GM12878 (cell line): ENCODE results near the gene PM20D2. TPM values are rescaled to one million over a fixed set of nuclear protein-coding genes. Genes with fewer than 3 reads are reported as not detected.

ENCODE experiments used
- ATAC-seq: fragments of 200-7000 bp; cut with Tn5 transposase; 3 replicates; pipeline ENCODE4 v1.9.1; 2020; ENCODE audit warnings: mild to moderate bottlenecking, moderate library complexity
- BruUV-seq: library from RNA; stranded (reverse); fragments of 400-500 nt; replicated peaks from 2 replicates; lab custom pipeline; 2021; lab: Mats Ljungman, UMichigan
- CTCF ChIA-PET: fragments of 300-600 bp; sonication (Branson Sonifier 250); formaldehyde crosslinking; extraction: SDS; loops from one replicate; lab custom pipeline; 2021; ENCODE audit warnings: inconsistent platforms; lab: Yijun Ruan, JAX
- POLR2A ChIA-PET: fragments of 350-600 bp; formaldehyde crosslinking; extraction: SDS; loops from one replicate; lab custom pipeline; 2021; ENCODE audit warnings: inconsistent platforms; lab: Charles Lee
- RAD21 ChIA-PET: fragments of 300-600 bp; sonication (Branson Sonifier 250); formaldehyde crosslinking; loops from one replicate; lab custom pipeline; 2023; ENCODE audit warnings: antibody characterized with exemption; ENCODE audit not compliant: unreplicated experiment; lab: Charles Lee
- SMC1A ChIA-PET: fragments of 300-600 bp; sonication (Branson Sonifier 250); formaldehyde crosslinking; loops from one replicate; lab custom pipeline; 2023; ENCODE audit not compliant: unreplicated experiment, uncharacterized antibody; lab: Charles Lee
- DNase-seq: peaks from one replicate; pipeline ENCODE4 v3.0.0-alpha.2; 2011; ENCODE audit warnings: low read depth, low spot score
- FAIRE-seq: peaks from 3 replicates; lab custom pipeline; 2011; peaks lifted over from hg19 to GRCh38; lab: Jason Lieb, UNC
- H2AFZ ChIP-seq: 2 replicates; pipeline ENCODE4 v1.6.0; 2011; ENCODE audit warnings: low read depth, low read length, control low read depth; ENCODE audit not compliant: control insufficient read depth
- H3K27ac ChIP-seq: 2 replicates; pipeline ENCODE4 v1.5.1; 2011; ENCODE audit warnings: control low read depth; ENCODE audit not compliant: control insufficient read depth, insufficient read depth
- H3K27me3 ChIP-seq, 2 experiments: replicated peaks in 1 of 2; 2 replicates each; pipeline versions ENCODE4 v1.6.0 to v1.6.1; 2011; ENCODE audit warnings: low read length in 1 of 2; ENCODE audit not compliant: control insufficient read depth in 2 of 2, insufficient read depth in 2 of 2
- H3K36me3 ChIP-seq, 2 experiments: 2 replicates each; pipeline ENCODE4 v1.5.1; 2011; ENCODE audit warnings: low read length in 1 of 2; ENCODE audit not compliant: control insufficient read depth in 2 of 2, insufficient read depth in 2 of 2
- H3K4me1 ChIP-seq: 2 replicates; pipeline ENCODE4 v1.6.1; 2011; ENCODE audit warnings: mild to moderate bottlenecking, low read length, moderate library complexity, mixed read lengths; ENCODE audit not compliant: control insufficient read depth, insufficient read depth
- H3K4me2 ChIP-seq: 2 replicates; pipeline ENCODE4 v1.6.0; 2011; ENCODE audit warnings: control low read depth; ENCODE audit not compliant: control insufficient read depth, insufficient read depth
- H3K4me3 ChIP-seq: fragments of 200-600 bp; sonication (generic); 2 replicates; pipeline ENCODE4 v1.5.1; 2016
- H3K79me2 ChIP-seq: 2 replicates; pipeline ENCODE4 v1.6.0; 2011; ENCODE audit warnings: low read length; ENCODE audit not compliant: control insufficient read depth, insufficient read depth
- H3K9ac ChIP-seq: 2 replicates; pipeline ENCODE4 v1.8.0; 2011; ENCODE audit warnings: low read length, control low read depth, mixed read lengths; ENCODE audit not compliant: control insufficient read depth, insufficient read depth
- H3K9me3 ChIP-seq: replicated peaks from 3 replicates; pipeline ENCODE4 v1.5.1; 2011; ENCODE audit warnings: mild to moderate bottlenecking, low read length; ENCODE audit not compliant: control insufficient read depth, insufficient read depth
- H4K20me1 ChIP-seq: 2 replicates; pipeline ENCODE4 v1.6.0; 2011; ENCODE audit not compliant: control insufficient read depth, insufficient read depth
- E2F8 ChIP-seq: fragments of 450-650 bp; IDR thresholded peaks from 2 replicates; pipeline ENCODE4 v1.6.1; 2018; ENCODE audit warnings: mild to moderate bottlenecking, low read depth, moderate library complexity; ENCODE audit not compliant: partially characterized antibody
- ETV6 ChIP-seq, 2 experiments: fragments of 450-650 bp in 1 of 2; IDR thresholded peaks in 1 of 2; conservative IDR thresholded peaks in 1 of 2; 2 replicates each; pipeline ENCODE4 v1.6.1; 2014; ENCODE audit warnings: antibody characterized with exemption in 1 of 2, borderline replicate concordance in 1 of 2, low read depth in 1 of 2, mild to moderate bottlenecking in 1 of 2, moderate library complexity in 1 of 2
- FOS ChIP-seq: IDR thresholded peaks from 3 replicates; pipeline ENCODE4 v1.6.1; 2011; ENCODE audit warnings: borderline replicate concordance; ENCODE audit not compliant: insufficient read length; ENCODE audit errors: extremely low read depth
- HDAC2 ChIP-seq: fragments of 200-600 bp; sonication (generic); IDR thresholded peaks from 2 replicates; pipeline ENCODE4 v1.6.1; 2017
- IKZF2 ChIP-seq, 2 experiments: fragments of 450-650 bp; IDR thresholded peaks; 2 replicates each; pipeline ENCODE4 v1.6.1; 2017; ENCODE audit warnings: mild to moderate bottlenecking in 2 of 2, moderate library complexity in 2 of 2
- KAT2A ChIP-seq: conservative IDR thresholded peaks from 2 replicates; pipeline ENCODE4 v1.6.1; 2011; ENCODE audit warnings: low read depth, low read length; ENCODE audit not compliant: control insufficient read depth
- KLF5 ChIP-seq: fragments of 450-650 bp; IDR thresholded peaks from 2 replicates; pipeline ENCODE4 v1.6.1; 2014; ENCODE audit warnings: mild to moderate bottlenecking; ENCODE audit not compliant: partially characterized antibody
- POLR2AphosphoS2 ChIP-seq: IDR thresholded peaks from 2 replicates; pipeline ENCODE4 v1.6.1; 2011; ENCODE audit warnings: low read depth, mild to moderate bottlenecking, low read length, improper control_type of control experiment, moderate library complexity
- RUNX3 ChIP-seq: IDR thresholded peaks from 2 replicates; pipeline ENCODE4 v1.6.1; 2012; ENCODE audit warnings: low read length, inconsistent platforms
- TCF7 ChIP-seq: IDR thresholded peaks from 2 replicates; pipeline ENCODE4 v1.6.1; 2014; ENCODE audit warnings: antibody characterized with exemption, borderline replicate concordance
- ZBED1 ChIP-seq: IDR thresholded peaks from 2 replicates; pipeline ENCODE4 v1.6.1; 2016; ENCODE audit warnings: borderline replicate concordance
- ZNF207 ChIP-seq: fragments of 450-650 bp; IDR thresholded peaks from 2 replicates; pipeline ENCODE4 v1.6.1; 2014; ENCODE audit warnings: antibody characterized with exemption, mild to moderate bottlenecking, borderline replicate concordance
- WGBS: methylation state at CpG from one replicate; pipeline ENCODE4 v1.1.6; 2016; ENCODE audit warnings: low lambda C conversion rate; ENCODE audit not compliant: insufficient replicate concordance, insufficient coverage; ENCODE audit errors: missing lambda C conversion rate; 5-methylcytosine and 5-hydroxymethylcytosine counted together
- in situ Hi-C: fragments of 300-500 bp; cut with MboI; formaldehyde crosslinking; loops from 9 replicates; pipeline ENCODE4 v1.14.3; 2018; ENCODE audit warnings: mixed read lengths
- intact Hi-C: fragments of 100-400 bp; cut with micrococcal nuclease; formaldehyde crosslinking; loops from one replicate; pipeline ENCODE4 v1.14.2; 2022; ENCODE audit not compliant: unreplicated experiment
- polyA plus RNA-seq, 11 experiments: library from polyadenylated mRNA; depleted of rRNA in 4 of 11; unstranded in 6 of 11; stranded (reverse) in 5 of 11; fragments of >200 nt; fragmentation: Nextera tagmentation in 4 of 11; fragmentation: Illumina TruSeq in 1 of 11; extraction: Ambion mirVana in 4 of 11; extraction: Trizol in 1 of 11; gene quantifications; 1 replicate in 1 of 11; 2 replicates in 10 of 11; pipeline versions ENCODE4 v1.2.1 to v1.2.3, GENCODE V29; 2011 to 2016; ENCODE audit warnings: inconsistent platforms in 2 of 11, missing spikeins in 2 of 11, low read depth in 1 of 11
- total RNA-seq, 4 experiments: library from RNA; depleted of rRNA in 3 of 4; stranded (reverse); fragments of >200 nt in 3 of 4; fragmentation: Illumina TruSeq in 1 of 4; extraction: Trizol in 1 of 4; gene quantifications; 2 replicates each; pipeline versions ENCODE4 v1.2.1 to v1.2.3, GENCODE V29; 2013 to 2021
- TF ChIP-seq, protein P1 (sequence below): fragments of 450-650 bp; IDR thresholded peaks from 2 replicates; pipeline ENCODE4 v1.6.1; 2018; ENCODE audit warnings: borderline replicate concordance, mild to moderate bottlenecking; ENCODE audit not compliant: partially characterized antibody
- TF ChIP-seq, protein P2 (sequence below): IDR thresholded peaks from 2 replicates; pipeline ENCODE4 v1.6.1; 2011; ENCODE audit warnings: borderline replicate concordance, low read depth, mild to moderate bottlenecking, moderate library complexity, low read length; ENCODE audit not compliant: insufficient read depth, poor library complexity, severe bottlenecking

Gene PM20D2
- total and polyA plus RNA-seq, 10 of the 15 experiments (the other 5 are each of a cell fraction or from before 2014, with no cell fraction given), result 7.8 to 23.6 (median 15.7) TPM

- SMC1A ChIA-PET, result interaction anchor here (1.6 to 3.5 kb wide), 2 partner anchors 10 to 20 kb away, joined by 4 to 13 read pairs; partner anchors contain the start of gene PNRC1
- intact Hi-C loops (no loop called here), in situ Hi-C loops (no loop called here)
- RAD21 ChIA-PET, result no interaction called here
- H3K4me1 ChIP-seq, result no peaks in the 10 kb centered on the region
- no peaks in the 10 kb centered on the region for H3K9me3 ChIP-seq
- H3K4me2 ChIP-seq, result no peak overlapping the region
- CTCF ChIA-PET, result interaction anchor here (1.1 kb wide), 1 partner anchor 9 kb away, joined by 3 read pairs; no protein-coding TSS in a partner anchor
- TF ChIP-seq, protein P1, sequence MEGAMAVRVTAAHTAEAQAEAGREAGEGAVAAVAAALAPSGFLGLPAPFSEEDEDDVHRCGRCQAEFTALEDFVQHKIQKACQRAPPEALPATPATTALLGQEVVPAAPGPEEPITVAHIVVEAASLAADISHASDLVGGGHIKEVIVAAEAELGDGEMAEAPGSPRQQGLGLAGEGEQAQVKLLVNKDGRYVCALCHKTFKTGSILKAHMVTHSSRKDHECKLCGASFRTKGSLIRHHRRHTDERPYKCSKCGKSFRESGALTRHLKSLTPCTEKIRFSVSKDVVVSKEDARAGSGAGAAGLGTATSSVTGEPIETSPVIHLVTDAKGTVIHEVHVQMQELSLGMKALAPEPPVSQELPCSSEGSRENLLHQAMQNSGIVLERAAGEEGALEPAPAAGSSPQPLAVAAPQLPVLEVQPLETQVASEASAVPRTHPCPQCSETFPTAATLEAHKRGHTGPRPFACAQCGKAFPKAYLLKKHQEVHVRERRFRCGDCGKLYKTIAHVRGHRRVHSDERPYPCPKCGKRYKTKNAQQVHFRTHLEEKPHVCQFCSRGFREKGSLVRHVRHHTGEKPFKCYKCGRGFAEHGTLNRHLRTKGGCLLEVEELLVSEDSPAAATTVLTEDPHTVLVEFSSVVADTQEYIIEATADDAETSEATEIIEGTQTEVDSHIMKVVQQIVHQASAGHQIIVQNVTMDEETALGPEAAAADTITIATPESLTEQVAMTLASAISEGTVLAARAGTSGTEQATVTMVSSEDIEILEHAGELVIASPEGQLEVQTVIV, result no peak
- TF ChIP-seq TCF7, result no peak
- no peak for TF ChIP-seq ZBED1
- no peak for TF ChIP-seq ETV6 (conservative IDR thresholded peaks at IDR 0.05 in 1 of 2, IDR thresholded peaks at IDR 0.05 in 1 of 2; ENCODE audit: borderline replicate concordance in 1 of 2, low read depth in 1 of 2)
- no peak for TF ChIP-seq POLR2AphosphoS2
- TF ChIP-seq FOS, result no peak
- TF ChIP-seq HDAC2, result no peak
- no peak for TF ChIP-seq KAT2A
- TF ChIP-seq RUNX3, result no peak
- TF ChIP-seq, protein P2, sequence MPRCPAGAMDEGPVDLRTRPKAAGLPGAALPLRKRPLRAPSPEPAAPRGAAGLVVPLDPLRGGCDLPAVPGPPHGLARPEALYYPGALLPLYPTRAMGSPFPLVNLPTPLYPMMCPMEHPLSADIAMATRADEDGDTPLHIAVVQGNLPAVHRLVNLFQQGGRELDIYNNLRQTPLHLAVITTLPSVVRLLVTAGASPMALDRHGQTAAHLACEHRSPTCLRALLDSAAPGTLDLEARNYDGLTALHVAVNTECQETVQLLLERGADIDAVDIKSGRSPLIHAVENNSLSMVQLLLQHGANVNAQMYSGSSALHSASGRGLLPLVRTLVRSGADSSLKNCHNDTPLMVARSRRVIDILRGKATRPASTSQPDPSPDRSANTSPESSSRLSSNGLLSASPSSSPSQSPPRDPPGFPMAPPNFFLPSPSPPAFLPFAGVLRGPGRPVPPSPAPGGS, result no peak
- no peak for TF ChIP-seq E2F8
- TF ChIP-seq IKZF2 (IDR thresholded peaks at IDR 0.05), result no peak
- no peak for TF ChIP-seq KLF5
- TF ChIP-seq ZNF207, result no peak
- no peaks in the 10 kb centered on the region for H3K36me3 ChIP-seq
- FAIRE-seq, result no peak
- H3K27me3 ChIP-seq, result no peaks in the 10 kb centered on the region
- 98% methylated on average over 2 of the region's 2 CpGs for WGBS
- no peak overlapping the region for H3K27ac ChIP-seq
- POLR2A ChIA-PET, result interaction anchor here (0.6 to 1.4 kb wide), 3 partner anchors 16 to 26 kb away, joined by 3 to 6 read pairs (median 3); no protein-coding TSS in a partner anchor
- ATAC-seq, result no peak
- no peak for DNase-seq
- no peaks in the 10 kb centered on the region for H4K20me1 ChIP-seq
- H3K4me3 ChIP-seq, result no peak overlapping the region
- no peak overlapping the region for H3K9ac ChIP-seq
- H2AFZ ChIP-seq, result no peak overlapping the region
- no TSS peak for BruUV-seq
- no peaks in the 10 kb centered on the region for H3K79me2 ChIP-seq
Observed at GRCh38 chr6:89100114-89100513, 45.7 kb upstream of the PM20D2 start.
